AG04450 (cell line): ENCODE results near the gene TGFA. TPM values are rescaled to one million over a fixed set of nuclear protein-coding genes. Genes with fewer than 3 reads are reported as not detected.

ENCODE experiments used
- CTCF ChIA-PET: fragments of 300-600, 350-600 bp; formaldehyde crosslinking; extraction: SDS; loops from one replicate; lab custom pipeline; 2022; ENCODE audit warnings: antibody characterized with exemption, inconsistent platforms; lab: Charles Lee
- POLR2A ChIA-PET: fragments of 350-600 bp; formaldehyde crosslinking; extraction: SDS; loops from one replicate; lab custom pipeline; 2021; ENCODE audit warnings: antibody characterized with exemption, inconsistent platforms; lab: Yijun Ruan, JAX
- DNase-seq: peaks from one replicate; pipeline ENCODE4 v3.0.0-alpha.2; 2011; ENCODE audit warnings: low read depth, low spot score
- H3K27ac ChIP-seq: one replicate; pipeline ENCODE4 v1.5.1; 2012; ENCODE audit warnings: low read depth, low read length, control low read depth
- H3K27me3 ChIP-seq: one replicate; pipeline ENCODE4 v1.6.0; 2012; ENCODE audit warnings: low read length; ENCODE audit not compliant: control insufficient read depth, insufficient read depth
- H3K4me3 ChIP-seq: 2 replicates; pipeline ENCODE4 v1.5.1; 2011; ENCODE audit warnings: mild to moderate bottlenecking, low read depth, low read length, control low read depth
- H3K9me3 ChIP-seq: 2 replicates; pipeline ENCODE4 v1.5.1; 2012; ENCODE audit warnings: low read length; ENCODE audit not compliant: control insufficient read depth, insufficient read depth
- CTCF ChIP-seq: IDR thresholded peaks from 2 replicates; pipeline ENCODE4 v1.5.1; 2011; ENCODE audit warnings: low read depth, low read length, control low read depth, inconsistent platforms
- polyA plus RNA-seq: library from polyadenylated mRNA; depleted of rRNA; stranded (reverse); fragments of >200 nt; gene quantifications from 2 replicates; pipeline ENCODE4 v1.2.3, GENCODE V29; 2011

TGFA gene
- polyA plus RNA-seq, 1 experiment: not detected

- POLR2A ChIA-PET: no interaction called here
- DNase-seq: no peak
- CTCF ChIA-PET: no interaction called here
- TF ChIP-seq CTCF: no peak
- Histone ChIP-seq H3K27me3 (no peaks in the 10 kb centered on the region), H3K27ac (no peak overlapping the region), H3K9me3 (no peaks in the 10 kb centered on the region), H3K4me3 (no peak overlapping the region)
Measured at GRCh38 chr2:70463997-70464396, 89.6 kb downstream of the TGFA start.

GRCh38 chr2:70463581-70463980 is 90.0 kb downstream of the TGFA start:
- Histone ChIP-seq H3K4me3 (no peak overlapping the region), H3K27me3 (no peaks in the 10 kb centered on the region), H3K27ac (no peak overlapping the region), H3K9me3 (no peaks in the 10 kb centered on the region)
- CTCF ChIA-PET: no interaction called here
- no peak for TF ChIP-seq CTCF
- POLR2A ChIA-PET: no interaction called here
- DNase-seq: no peak

GRCh38 chr2:70461981-70462876 is 91.4 kb downstream of the TGFA start:
- POLR2A ChIA-PET: no interaction called here
- no peaks in the 10 kb centered on the region for H3K27me3 ChIP-seq

GRCh38 chr2:70461414-70461813 is 92.2 kb downstream of the TGFA start:
- TF ChIP-seq CTCF: no peak
- CTCF ChIA-PET: no interaction called here
- POLR2A ChIA-PET: no interaction called here
- Histone ChIP-seq H3K9me3 (no peaks in the 10 kb centered on the region), H3K27me3 (peaks cover 2% of the 10 kb centered on the region), H3K4me3 (no peak overlapping the region), H3K27ac (no peak overlapping the region)
- no peak for DNase-seq

More at GRCh38 chr2:70461981-70462876, 91.4 kb downstream of the TGFA start:
- no peak for TF ChIP-seq CTCF
- DNase-seq: no peak
- no peak overlapping the region for H3K4me3 ChIP-seq
- no peak overlapping the region for H3K27ac ChIP-seq
- H3K9me3 ChIP-seq: no peaks in the 10 kb centered on the region
- CTCF ChIA-PET: no interaction called here

GRCh38 chr2:70460333-70460732 is 93.3 kb downstream of the TGFA start:
- TF ChIP-seq CTCF: no peak
- no peak overlapping the region for H3K4me3 ChIP-seq
- H3K9me3 ChIP-seq: no peaks in the 10 kb centered on the region
- CTCF ChIA-PET: no interaction called here
- POLR2A ChIA-PET: no interaction called here
- H3K27ac ChIP-seq: no peak overlapping the region
- DNase-seq: no peak
- H3K27me3 ChIP-seq: peaks cover 6% of the 10 kb centered on the region
